Liver (tissue), 3 donors: Measurements from ENCODE around the gene SMCO3.

Experiments used
- EGR1 ChIP-seq, 2 donors: IDR thresholded peaks; 2 replicates each; pipeline ENCODE4 v1.6.1; 2016 to 2018; ENCODE audit warnings: antibody characterized with exemption in 2 of 2, low read depth in 2 of 2
- FOXA1 ChIP-seq: IDR thresholded peaks from 2 replicates; pipeline ENCODE4 v1.6.1; 2016; ENCODE audit warnings: antibody characterized with exemption
- JUND ChIP-seq, 2 donors: IDR thresholded peaks; 2 replicates each; pipeline ENCODE4 v1.6.1; 2016; ENCODE audit warnings: antibody characterized with exemption in 2 of 2
- RAD21 ChIP-seq, 2 donors: IDR thresholded peaks; 2 replicates each; pipeline ENCODE4 v1.6.1; 2016; ENCODE audit warnings: antibody characterized with exemption in 2 of 2, mild to moderate bottlenecking in 2 of 2
- RXRA ChIP-seq, 2 donors: IDR thresholded peaks; 2 replicates each; pipeline ENCODE4 v1.6.1; 2017 to 2018; ENCODE audit warnings: antibody characterized with exemption in 2 of 2, mild to moderate bottlenecking in 1 of 2
- SP1 ChIP-seq: IDR thresholded peaks from 2 replicates; pipeline ENCODE4 v1.6.1; 2018; ENCODE audit warnings: antibody characterized with exemption, mild to moderate bottlenecking
- TAF1 ChIP-seq: conservative IDR thresholded peaks from 2 replicates; pipeline ENCODE4 v1.6.1; 2016; ENCODE audit warnings: antibody characterized with exemption, mild to moderate bottlenecking
- YY1 ChIP-seq: IDR thresholded peaks from 2 replicates; pipeline ENCODE4 v1.6.1; 2016; ENCODE audit warnings: antibody characterized with exemption, mild to moderate bottlenecking
- TF ChIP-seq, protein P1 (sequence below): fragments of 150-350 bp; IDR thresholded peaks from 2 replicates; pipeline ENCODE4 v1.5.1; 2017; ENCODE audit warnings: improper control_type of control experiment, low read depth, low read length; ENCODE audit not compliant: missing input control
- TF ChIP-seq, protein P2 (sequence below): IDR thresholded peaks from 2 replicates; pipeline ENCODE4 v1.6.1; 2016; ENCODE audit warnings: antibody characterized with exemption
- TF ChIP-seq, protein P3 (sequence below): IDR thresholded peaks from 2 replicates; pipeline ENCODE4 v1.6.1; 2016; ENCODE audit warnings: antibody characterized with exemption
- TF ChIP-seq, protein P4 (sequence below): IDR thresholded peaks from 2 replicates; pipeline ENCODE4 v1.6.1; 2016; ENCODE audit warnings: antibody characterized with exemption, mild to moderate bottlenecking
- TF ChIP-seq, protein P5 (sequence below): IDR thresholded peaks from 2 replicates; pipeline ENCODE4 v1.6.1; 2016; ENCODE audit warnings: antibody characterized with exemption
- donor health status: healthy.
- donor health status: healthy.

DNA sequence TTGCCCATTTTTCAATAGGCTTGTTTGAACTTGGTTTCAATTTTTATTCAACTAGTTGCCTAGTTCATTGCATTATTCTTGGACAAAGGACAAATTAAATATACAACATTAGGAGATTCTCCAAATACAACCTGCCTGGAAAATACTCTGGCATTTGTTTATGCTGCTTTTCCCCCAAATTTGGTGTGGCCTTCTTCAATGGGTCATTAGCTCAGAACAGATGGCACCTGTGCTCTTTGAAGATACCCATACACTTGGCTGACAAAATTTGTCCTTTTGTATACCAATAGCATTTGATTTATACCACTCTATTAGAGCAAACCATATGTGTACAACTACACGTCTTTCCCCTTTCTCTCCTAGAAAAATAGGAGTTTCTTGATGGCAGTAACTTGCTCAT is 46.4 kb downstream of the SMCO3 start:
- TF ChIP-seq, protein P1, sequence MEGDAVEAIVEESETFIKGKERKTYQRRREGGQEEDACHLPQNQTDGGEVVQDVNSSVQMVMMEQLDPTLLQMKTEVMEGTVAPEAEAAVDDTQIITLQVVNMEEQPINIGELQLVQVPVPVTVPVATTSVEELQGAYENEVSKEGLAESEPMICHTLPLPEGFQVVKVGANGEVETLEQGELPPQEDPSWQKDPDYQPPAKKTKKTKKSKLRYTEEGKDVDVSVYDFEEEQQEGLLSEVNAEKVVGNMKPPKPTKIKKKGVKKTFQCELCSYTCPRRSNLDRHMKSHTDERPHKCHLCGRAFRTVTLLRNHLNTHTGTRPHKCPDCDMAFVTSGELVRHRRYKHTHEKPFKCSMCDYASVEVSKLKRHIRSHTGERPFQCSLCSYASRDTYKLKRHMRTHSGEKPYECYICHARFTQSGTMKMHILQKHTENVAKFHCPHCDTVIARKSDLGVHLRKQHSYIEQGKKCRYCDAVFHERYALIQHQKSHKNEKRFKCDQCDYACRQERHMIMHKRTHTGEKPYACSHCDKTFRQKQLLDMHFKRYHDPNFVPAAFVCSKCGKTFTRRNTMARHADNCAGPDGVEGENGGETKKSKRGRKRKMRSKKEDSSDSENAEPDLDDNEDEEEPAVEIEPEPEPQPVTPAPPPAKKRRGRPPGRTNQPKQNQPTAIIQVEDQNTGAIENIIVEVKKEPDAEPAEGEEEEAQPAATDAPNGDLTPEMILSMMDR: no peak
- TF ChIP-seq FOXA1 (no peak), YY1 (no peak), TAF1 (no peak), RAD21 (IDR thresholded peaks at IDR 0.05) (no peak), EGR1 (IDR thresholded peaks at IDR 0.05; ENCODE audit: low read depth in 2 of 2) (no peak), JUND (IDR thresholded peaks at IDR 0.05) (no peak), RXRA (IDR thresholded peaks at IDR 0.05) (no peak), SP1 (no peak)
- TF ChIP-seq, protein P2, sequence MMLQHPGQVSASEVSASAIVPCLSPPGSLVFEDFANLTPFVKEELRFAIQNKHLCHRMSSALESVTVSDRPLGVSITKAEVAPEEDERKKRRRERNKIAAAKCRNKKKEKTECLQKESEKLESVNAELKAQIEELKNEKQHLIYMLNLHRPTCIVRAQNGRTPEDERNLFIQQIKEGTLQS: no peak
- TF ChIP-seq, protein P3, sequence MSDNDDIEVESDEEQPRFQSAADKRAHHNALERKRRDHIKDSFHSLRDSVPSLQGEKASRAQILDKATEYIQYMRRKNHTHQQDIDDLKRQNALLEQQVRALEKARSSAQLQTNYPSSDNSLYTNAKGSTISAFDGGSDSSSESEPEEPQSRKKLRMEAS: no peak
- TF ChIP-seq, protein P4, sequence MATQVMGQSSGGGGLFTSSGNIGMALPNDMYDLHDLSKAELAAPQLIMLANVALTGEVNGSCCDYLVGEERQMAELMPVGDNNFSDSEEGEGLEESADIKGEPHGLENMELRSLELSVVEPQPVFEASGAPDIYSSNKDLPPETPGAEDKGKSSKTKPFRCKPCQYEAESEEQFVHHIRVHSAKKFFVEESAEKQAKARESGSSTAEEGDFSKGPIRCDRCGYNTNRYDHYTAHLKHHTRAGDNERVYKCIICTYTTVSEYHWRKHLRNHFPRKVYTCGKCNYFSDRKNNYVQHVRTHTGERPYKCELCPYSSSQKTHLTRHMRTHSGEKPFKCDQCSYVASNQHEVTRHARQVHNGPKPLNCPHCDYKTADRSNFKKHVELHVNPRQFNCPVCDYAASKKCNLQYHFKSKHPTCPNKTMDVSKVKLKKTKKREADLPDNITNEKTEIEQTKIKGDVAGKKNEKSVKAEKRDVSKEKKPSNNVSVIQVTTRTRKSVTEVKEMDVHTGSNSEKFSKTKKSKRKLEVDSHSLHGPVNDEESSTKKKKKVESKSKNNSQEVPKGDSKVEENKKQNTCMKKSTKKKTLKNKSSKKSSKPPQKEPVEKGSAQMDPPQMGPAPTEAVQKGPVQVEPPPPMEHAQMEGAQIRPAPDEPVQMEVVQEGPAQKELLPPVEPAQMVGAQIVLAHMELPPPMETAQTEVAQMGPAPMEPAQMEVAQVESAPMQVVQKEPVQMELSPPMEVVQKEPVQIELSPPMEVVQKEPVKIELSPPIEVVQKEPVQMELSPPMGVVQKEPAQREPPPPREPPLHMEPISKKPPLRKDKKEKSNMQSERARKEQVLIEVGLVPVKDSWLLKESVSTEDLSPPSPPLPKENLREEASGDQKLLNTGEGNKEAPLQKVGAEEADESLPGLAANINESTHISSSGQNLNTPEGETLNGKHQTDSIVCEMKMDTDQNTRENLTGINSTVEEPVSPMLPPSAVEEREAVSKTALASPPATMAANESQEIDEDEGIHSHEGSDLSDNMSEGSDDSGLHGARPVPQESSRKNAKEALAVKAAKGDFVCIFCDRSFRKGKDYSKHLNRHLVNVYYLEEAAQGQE: no peak
- TF ChIP-seq, protein P5, sequence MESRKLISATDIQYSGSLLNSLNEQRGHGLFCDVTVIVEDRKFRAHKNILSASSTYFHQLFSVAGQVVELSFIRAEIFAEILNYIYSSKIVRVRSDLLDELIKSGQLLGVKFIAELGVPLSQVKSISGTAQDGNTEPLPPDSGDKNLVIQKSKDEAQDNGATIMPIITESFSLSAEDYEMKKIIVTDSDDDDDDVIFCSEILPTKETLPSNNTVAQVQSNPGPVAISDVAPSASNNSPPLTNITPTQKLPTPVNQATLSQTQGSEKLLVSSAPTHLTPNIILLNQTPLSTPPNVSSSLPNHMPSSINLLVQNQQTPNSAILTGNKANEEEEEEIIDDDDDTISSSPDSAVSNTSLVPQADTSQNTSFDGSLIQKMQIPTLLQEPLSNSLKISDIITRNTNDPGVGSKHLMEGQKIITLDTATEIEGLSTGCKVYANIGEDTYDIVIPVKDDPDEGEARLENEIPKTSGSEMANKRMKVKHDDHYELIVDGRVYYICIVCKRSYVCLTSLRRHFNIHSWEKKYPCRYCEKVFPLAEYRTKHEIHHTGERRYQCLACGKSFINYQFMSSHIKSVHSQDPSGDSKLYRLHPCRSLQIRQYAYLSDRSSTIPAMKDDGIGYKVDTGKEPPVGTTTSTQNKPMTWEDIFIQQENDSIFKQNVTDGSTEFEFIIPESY: no peak
